ACC112 (cell line): ENCODE measurements around the gene EDDM3A.
"Not testable (repeated sequence)": the region's sequence is repeated elsewhere in the genome, so short reads cannot be mapped to it uniquely, and the experiment has no call there.

Source experiments
- H2AFZ ChIP-seq: fragments of 200-600 bp; sonication (generic); one replicate; pipeline ENCODE4 v1.6.0; 2017; ENCODE audit warnings: antibody characterized with exemption, low read length; ENCODE audit not compliant: unreplicated experiment
- H3K27ac ChIP-seq: fragments of 200-600 bp; sonication (generic); 2 replicates; pipeline ENCODE4 v1.5.1; 2014; ENCODE audit warnings: low read depth, mild to moderate bottlenecking, antibody characterized with exemption, low read length, moderate library complexity
- H3K27me3 ChIP-seq: fragments of 200-600 bp; sonication (generic); 2 replicates; pipeline ENCODE4 v1.6.1; 2014; ENCODE audit warnings: mild to moderate bottlenecking, antibody characterized with exemption, low read length, moderate library complexity, mixed read lengths; ENCODE audit not compliant: insufficient read depth
- H3K36me3 ChIP-seq: fragments of 200-600 bp; sonication (generic); 2 replicates; pipeline ENCODE4 v1.6.1; 2016; ENCODE audit warnings: mild to moderate bottlenecking, antibody characterized with exemption, low read length, moderate library complexity, mixed read lengths; ENCODE audit not compliant: insufficient read depth
- H3K4me1 ChIP-seq: fragments of 200-600 bp; sonication (generic); one replicate; pipeline ENCODE4 v1.6.1; 2016; ENCODE audit warnings: low read length, mixed read lengths; ENCODE audit not compliant: insufficient read depth, unreplicated experiment, control insufficient read depth
- H3K4me3 ChIP-seq: fragments of 200-600 bp; sonication (generic); 2 replicates; pipeline ENCODE4 v1.5.1; 2014; ENCODE audit warnings: mild to moderate bottlenecking, low read depth, low read length
- H3K79me2 ChIP-seq: fragments of 200-600 bp; sonication (generic); one replicate; pipeline ENCODE4 v1.6.0; 2016; ENCODE audit warnings: low read length; ENCODE audit not compliant: control insufficient read depth, unreplicated experiment, insufficient read depth

The EDDM3A gene

DNA sequence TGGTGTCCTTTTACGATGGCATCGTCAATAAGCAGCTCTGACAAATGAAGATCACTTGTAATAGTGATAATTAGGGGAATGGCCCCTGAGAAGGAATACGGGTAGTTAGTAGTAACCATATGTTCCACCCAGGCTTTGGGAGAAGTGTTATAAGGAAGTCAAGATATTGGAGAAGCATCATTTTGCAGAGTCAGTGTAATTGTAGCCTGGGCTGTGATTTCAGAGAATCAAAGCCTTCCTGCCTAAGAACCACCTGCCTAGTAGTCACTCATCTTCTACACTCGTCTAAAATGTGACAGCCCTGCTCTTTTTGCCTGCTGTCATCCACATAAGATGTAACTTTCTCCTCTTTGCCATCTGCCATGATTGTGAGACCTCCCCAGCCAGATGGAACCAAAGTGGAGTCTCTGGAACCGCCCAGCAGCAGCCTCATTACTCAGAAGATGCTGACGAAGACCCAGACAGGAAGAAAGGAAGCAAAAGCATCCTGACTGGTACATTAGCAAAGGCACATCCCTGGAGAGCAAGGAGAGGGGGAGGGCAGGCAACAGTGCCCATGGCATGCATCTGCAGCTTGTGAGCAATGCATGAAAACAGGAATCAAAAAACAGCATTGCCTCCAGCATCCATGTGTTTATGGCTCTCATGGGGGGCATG is 12.6 kb upstream of the EDDM3A start:
- H3K27me3 ChIP-seq = peaks cover 71% of the 10 kb centered on the region
- H2AFZ ChIP-seq = no peak overlapping the region
- H3K79me2 ChIP-seq = no peaks in the 10 kb centered on the region
- H3K27ac ChIP-seq = no peak overlapping the region
- H3K36me3 ChIP-seq = no peaks in the 10 kb centered on the region
- H3K4me1 ChIP-seq = no peaks in the 10 kb centered on the region
- no peak overlapping the region for H3K4me3 ChIP-seq

DNA sequence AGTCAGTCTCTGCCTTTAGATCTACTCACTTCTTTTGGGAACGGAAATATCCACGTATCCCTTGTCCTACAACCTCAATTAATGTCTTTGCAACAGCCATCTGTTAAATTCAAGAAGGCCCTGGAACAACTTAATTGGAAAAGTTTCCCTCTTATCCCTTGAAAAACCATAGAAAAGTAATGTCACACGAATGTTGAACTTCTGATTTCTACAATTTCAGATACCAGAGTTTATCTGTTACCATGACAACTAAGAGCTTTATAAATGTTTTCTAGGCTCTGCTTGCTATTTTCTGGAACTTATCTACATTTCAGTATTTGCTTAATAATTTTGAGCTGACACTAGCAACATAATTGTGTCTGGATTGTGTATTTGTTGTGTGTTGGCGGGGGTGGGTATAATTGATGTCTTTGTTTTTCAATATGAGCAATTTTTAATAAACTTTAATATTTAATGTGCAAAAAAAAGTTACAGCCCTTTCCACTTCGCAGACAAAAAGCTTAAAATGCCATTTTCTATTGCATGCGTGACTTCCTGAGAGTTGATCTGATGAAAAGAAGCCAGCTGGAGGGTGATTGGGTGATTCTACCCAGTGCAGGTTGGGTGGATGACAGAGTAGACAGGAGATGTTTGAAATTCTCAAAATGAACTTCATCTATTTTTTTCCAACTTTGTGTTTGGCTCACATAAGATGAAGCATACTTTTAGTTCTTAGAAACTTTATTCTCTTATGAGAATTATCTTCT is 11.8 kb upstream of the EDDM3A start:
- no peaks in the 10 kb centered on the region for H3K79me2 ChIP-seq
- H3K4me1 ChIP-seq = no peaks in the 10 kb centered on the region
- no peak overlapping the region for H3K4me3 ChIP-seq
- H3K36me3 ChIP-seq = no peaks in the 10 kb centered on the region
- no peak overlapping the region for H2AFZ ChIP-seq
- H3K27ac ChIP-seq = no peak overlapping the region
- peaks cover 68% of the 10 kb centered on the region for H3K27me3 ChIP-seq

DNA sequence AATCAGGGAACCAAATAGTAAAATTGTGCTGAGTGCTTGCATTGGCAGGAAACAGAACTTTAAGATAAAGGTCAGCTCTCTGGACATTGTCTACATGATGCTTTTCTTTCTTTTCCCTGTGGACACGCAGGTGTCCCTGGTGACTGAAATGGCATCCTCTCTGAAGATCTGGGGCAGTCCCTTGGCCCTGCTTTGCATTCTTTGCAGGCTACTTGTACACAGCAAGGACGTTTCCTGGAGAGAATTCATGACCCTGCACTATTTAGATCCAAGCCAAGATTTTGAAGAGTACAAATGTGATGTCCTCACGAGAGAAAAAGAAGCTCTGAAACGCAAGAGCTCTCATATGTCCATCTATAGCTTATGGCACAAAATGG is 11.3 kb upstream of the EDDM3A start:
- no peaks in the 10 kb centered on the region for H3K4me1 ChIP-seq
- H3K27me3 ChIP-seq = peaks cover 72% of the 10 kb centered on the region
- no peak overlapping the region for H3K4me3 ChIP-seq
- H3K36me3 ChIP-seq = no peaks in the 10 kb centered on the region
- no peak overlapping the region for H3K27ac ChIP-seq
- no peaks in the 10 kb centered on the region for H3K79me2 ChIP-seq
- H2AFZ ChIP-seq = no peak overlapping the region

DNA sequence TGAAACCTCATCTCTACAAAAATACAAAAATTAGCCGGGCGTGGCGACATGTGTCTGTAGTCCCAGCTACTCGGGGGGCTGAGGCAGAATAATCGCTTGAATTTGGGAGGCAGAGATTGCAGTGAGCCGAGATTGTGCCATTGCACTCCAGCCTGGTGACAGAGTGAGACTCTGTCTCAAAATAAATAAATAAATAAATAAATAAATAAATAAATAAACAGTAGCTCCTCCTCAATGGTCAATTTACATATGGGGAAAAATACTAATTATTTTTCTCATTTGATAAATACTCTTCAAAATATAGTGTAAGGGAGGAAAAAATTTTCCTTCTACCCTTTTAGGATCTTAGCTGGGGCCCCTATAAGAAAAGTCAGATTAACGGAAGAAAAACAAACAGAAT is 7.4 kb upstream of the EDDM3A start:
- H2AFZ ChIP-seq, H3K27ac ChIP-seq, H3K79me2 ChIP-seq, H3K4me3 ChIP-seq, H3K4me1 ChIP-seq, H3K36me3 ChIP-seq: not testable (repeated sequence)
- H3K27me3 ChIP-seq = peaks cover 69% of the 10 kb centered on the region

DNA sequence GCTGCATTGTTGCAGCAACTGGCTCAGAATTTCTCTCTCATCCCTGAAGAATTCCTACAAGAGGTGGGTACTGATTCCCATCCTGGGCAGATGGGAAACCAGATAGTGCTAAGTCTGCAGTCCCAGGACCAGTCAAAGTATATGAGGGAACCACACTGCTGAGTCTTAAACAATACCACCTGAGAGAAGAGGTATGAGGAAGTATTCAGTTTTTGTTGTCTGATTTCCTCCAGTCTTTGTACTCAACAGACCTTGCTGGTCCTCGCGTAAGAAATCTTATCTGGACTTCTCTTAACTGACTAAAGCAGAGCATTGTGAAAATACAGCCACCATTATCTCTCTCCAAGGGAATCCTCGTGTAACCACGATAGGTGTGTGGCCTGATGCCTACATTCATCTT is 3.6 kb upstream of the EDDM3A start:
- H3K27ac ChIP-seq = no peak overlapping the region
- H3K79me2 ChIP-seq = no peaks in the 10 kb centered on the region
- H2AFZ ChIP-seq = no peak overlapping the region
- no peaks in the 10 kb centered on the region for H3K36me3 ChIP-seq
- H3K4me3 ChIP-seq = no peak overlapping the region
- no peaks in the 10 kb centered on the region for H3K4me1 ChIP-seq
- H3K27me3 ChIP-seq = peaks cover 63% of the 10 kb centered on the region

DNA sequence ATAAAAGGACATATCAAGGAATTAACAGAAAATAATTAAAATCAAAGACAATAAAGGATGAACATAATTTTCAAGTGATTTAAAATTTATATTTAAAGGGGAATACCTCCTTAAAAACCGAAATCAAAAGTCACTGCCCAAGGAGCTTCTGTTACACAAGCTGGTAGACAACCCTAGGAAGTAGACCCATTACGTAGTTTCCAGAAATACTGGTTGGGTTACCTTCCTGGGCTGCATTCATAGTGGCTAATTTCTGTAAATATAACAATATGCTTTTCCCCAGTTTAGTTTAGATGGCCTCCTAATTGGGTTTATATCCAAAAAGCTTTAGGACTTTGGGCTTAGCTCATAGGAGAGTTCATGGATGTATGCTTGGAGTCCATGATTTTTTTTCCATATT is 2.1 kb upstream of the EDDM3A start:
- Histone ChIP-seq H3K36me3 (no peaks in the 10 kb centered on the region), H3K79me2 (no peaks in the 10 kb centered on the region), H3K4me3 (no peak overlapping the region), H2AFZ (no peak overlapping the region), H3K4me1 (no peaks in the 10 kb centered on the region), H3K27me3 (peaks cover 61% of the 10 kb centered on the region), H3K27ac (no peak overlapping the region)

DNA sequence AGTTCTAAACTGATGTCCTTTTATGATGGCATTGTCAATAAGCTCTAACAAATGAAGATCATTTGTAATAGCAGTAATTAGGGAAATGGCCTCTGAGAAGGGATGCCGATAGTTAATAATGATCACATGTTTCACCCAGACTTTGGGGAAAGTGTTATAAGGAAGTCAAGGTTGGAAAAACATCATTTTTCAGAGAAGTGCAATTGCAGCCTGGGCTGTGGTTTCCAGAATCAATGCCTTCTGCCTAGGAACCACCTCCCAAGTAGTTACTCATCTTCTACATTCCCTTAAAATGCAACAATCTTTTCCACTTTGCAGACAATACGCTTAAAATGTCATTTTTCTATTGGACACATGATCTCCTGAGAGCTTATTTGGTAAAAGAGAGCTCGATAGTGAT is 879 bp downstream of the EDDM3A start:
- no peaks in the 10 kb centered on the region for H3K4me1 ChIP-seq
- H3K27me3 ChIP-seq = peaks cover 31% of the 10 kb centered on the region
- H3K4me3 ChIP-seq = no peak overlapping the region
- H3K79me2 ChIP-seq = no peaks in the 10 kb centered on the region
- H3K27ac ChIP-seq = no peak overlapping the region
- H3K36me3 ChIP-seq = no peaks in the 10 kb centered on the region
- H2AFZ ChIP-seq = no peak overlapping the region

DNA sequence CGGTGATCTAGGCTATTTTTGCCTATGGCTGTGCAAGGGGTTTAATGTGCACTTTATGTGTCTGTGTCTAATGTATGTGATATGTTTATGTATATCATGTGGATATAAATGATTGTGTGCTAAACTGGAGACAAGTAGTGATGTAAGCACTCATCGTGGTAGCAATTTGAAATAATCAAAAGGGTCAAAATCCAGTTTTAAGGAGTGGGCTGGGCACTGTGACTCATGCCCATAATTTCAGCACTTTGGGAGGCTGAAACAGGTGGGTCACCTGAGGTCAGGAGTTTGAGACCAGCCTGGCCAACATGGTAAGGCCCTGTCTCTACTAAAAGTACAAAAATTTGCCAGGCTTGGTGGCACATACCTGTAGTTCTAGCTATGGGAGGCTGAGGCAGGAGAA is 2.8 kb downstream of the EDDM3A start:
- Histone ChIP-seq H3K36me3 (no peaks in the 10 kb centered on the region), H3K27me3 (peaks cover 28% of the 10 kb centered on the region), H2AFZ (no peak overlapping the region), H3K4me3 (no peak overlapping the region), H3K79me2 (no peaks in the 10 kb centered on the region), H3K27ac (no peak overlapping the region), H3K4me1 (no peaks in the 10 kb centered on the region)

DNA sequence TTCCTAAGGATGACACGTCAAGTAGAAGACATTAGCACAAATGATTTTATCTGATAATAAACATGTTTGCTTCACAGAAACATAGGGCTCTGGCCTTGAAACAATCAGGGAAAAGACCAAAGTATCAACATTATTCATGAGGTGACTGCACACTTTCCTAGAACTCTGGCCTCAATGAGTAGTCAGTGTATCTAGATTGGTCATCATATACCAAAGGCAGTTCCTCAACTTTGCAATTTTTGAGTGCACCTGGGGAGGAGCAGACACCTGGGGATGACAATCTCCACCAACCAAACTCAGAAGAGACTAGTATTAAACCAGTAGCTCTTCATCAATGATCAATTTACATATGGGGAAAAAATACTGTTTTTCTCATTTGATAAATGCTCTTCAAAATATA is 4.5 kb downstream of the EDDM3A start:
- Histone ChIP-seq H3K79me2 (no peaks in the 10 kb centered on the region), H3K36me3 (no peaks in the 10 kb centered on the region), H3K4me1 (no peaks in the 10 kb centered on the region), H2AFZ (no peak overlapping the region), H3K4me3 (no peak overlapping the region), H3K27me3 (peaks cover 21% of the 10 kb centered on the region; the same call in 1 of the 2 replicates), H3K27ac (no peak overlapping the region)

DNA sequence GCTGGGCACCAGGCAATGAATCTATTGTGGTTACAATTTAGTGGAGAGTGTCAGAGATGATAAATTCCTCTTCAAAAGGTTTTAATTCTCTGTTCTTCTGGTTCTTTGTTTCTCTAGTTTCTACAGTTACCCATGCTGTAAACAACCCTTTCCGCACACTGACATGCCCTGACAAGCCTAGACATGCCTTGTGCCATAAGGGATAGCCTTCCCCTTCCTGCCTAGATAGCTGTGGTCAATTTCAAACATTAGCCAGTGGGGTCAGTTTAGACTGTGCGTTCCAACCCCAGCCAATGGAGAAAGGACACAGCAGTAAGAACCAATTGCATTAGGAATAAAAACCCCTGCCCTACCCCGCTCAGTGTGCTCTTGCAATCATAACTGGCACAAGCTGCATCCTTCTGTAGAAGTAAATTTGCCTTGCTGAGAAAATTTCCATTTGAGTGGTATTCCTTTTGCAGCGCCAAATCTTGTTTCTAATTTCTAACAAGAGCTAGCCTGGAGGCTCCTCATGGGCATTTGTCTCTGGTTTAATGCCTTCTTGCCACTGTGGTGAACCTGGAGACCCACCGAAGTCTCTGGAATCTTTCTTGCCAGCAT is 6.4 kb downstream of the EDDM3A start:
- no peak overlapping the region for H3K27ac ChIP-seq
- H3K36me3 ChIP-seq = no peaks in the 10 kb centered on the region
- H3K79me2 ChIP-seq = no peaks in the 10 kb centered on the region
- H2AFZ ChIP-seq = no peak overlapping the region
- H3K4me1 ChIP-seq = no peaks in the 10 kb centered on the region
- peaks cover 19% of the 10 kb centered on the region; the same call in 1 of the 2 replicates for H3K27me3 ChIP-seq
- H3K4me3 ChIP-seq = no peak overlapping the region

DNA sequence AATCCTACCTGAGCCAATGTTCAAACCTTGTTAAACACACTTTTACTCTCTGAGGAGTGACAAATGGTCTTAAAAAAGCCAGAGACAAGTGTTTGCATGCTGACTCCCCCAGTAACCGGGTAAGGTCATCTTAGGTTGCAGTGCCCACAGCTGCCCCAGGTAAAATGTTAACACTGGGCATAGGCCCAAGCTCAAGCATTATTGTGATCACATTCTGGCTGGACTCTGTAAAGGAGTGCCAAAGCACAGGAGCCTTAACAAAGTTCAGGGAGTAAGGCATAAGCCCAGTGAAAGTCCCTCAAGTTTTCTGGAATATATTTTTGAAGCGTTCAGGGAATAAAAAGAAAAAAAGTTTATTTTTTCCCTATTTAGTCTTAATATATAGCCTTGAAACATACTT is 8.6 kb downstream of the EDDM3A start:
- no peaks in the 10 kb centered on the region for H3K79me2 ChIP-seq
- H2AFZ ChIP-seq = no peak overlapping the region
- H3K27me3 ChIP-seq = peaks cover 23% of the 10 kb centered on the region; the same call in 1 of the 2 replicates
- H3K36me3 ChIP-seq = no peaks in the 10 kb centered on the region
- no peak overlapping the region for H3K4me3 ChIP-seq
- H3K27ac ChIP-seq = no peak overlapping the region
- H3K4me1 ChIP-seq = no peaks in the 10 kb centered on the region
